ENCODE data around the gene ACP6.
A peak's percentile ranks its signal among the peaks of the same experiment; 100 is the strongest.

The ACP6 gene

GRCh38 chr1:147648933-147649332 is 21.4 kb downstream of the ACP6 start:
- FAIRE-seq: no peak

GRCh38 chr1:147647796-147648633 is 22.3 kb downstream of the ACP6 start:
- FAIRE-seq: no peak

GRCh38 chr1:147643974-147644373 is 26.4 kb downstream of the ACP6 start:
- FAIRE-seq: no peak

GRCh38 chr1:147641695-147642592 is 28.4 kb downstream of the ACP6 start:
- FAIRE-seq: no peak

- FAIRE-seq: no peak
Observed at GRCh38 chr1:147641291-147641690, 29.0 kb downstream of the ACP6 start.

GRCh38 chr1:147640553-147641165 is 29.7 kb downstream of the ACP6 start:
- FAIRE-seq: no peak

- FAIRE-seq: no peak
Observed at GRCh38 chr1:147636314-147636713, 34.0 kb downstream of the ACP6 start.

- FAIRE-seq: no peak
Observed at GRCh38 chr1:147635342-147635741, 35.0 kb downstream of the ACP6 start.

GRCh38 chr1:147634645-147635044 is 35.7 kb downstream of the ACP6 start:
- no peak for FAIRE-seq

GRCh38 chr1:147633759-147634158 is 36.6 kb downstream of the ACP6 start:
- no peak for FAIRE-seq

GRCh38 chr1:147631839-147632238 is 38.5 kb downstream of the ACP6 start:
- no peak for FAIRE-seq

GRCh38 chr1:147630447-147630846 is 39.9 kb downstream of the ACP6 start:
- FAIRE-seq: no peak

- no peak for FAIRE-seq
Observed at GRCh38 chr1:147630022-147630421, 40.3 kb downstream of the ACP6 start.

- FAIRE-seq: no peak
Observed at GRCh38 chr1:147628441-147628840, 41.9 kb downstream of the ACP6 start.

- peak; percentile 56 for FAIRE-seq
Observed at GRCh38 chr1:147627435-147628110, 42.8 kb downstream of the ACP6 start.

GRCh38 chr1:147626739-147627138 is 43.6 kb downstream of the ACP6 start:
- FAIRE-seq: no peak

- no peak for FAIRE-seq
Observed at GRCh38 chr1:147626291-147626690, 44.0 kb downstream of the ACP6 start.

- FAIRE-seq: no peak
Observed at GRCh38 chr1:147625362-147625995, 44.8 kb downstream of the ACP6 start.

- FAIRE-seq: no peak
Observed at GRCh38 chr1:147624529-147624928, 45.8 kb downstream of the ACP6 start.

- FAIRE-seq: no peak
Observed at GRCh38 chr1:147624011-147624410, 46.3 kb downstream of the ACP6 start.

GRCh38 chr1:147622731-147623130 is 47.6 kb downstream of the ACP6 start:
- no peak for FAIRE-seq

- no peak for FAIRE-seq
Observed at GRCh38 chr1:147620543-147620942, 49.8 kb downstream of the ACP6 start.
